HG02852 (cell line): ENCODE measurements around the gene UBQLN1.

Experiments used
- ATAC-seq: cut with Tn5 transposase; IDR thresholded peaks from one replicate; pipeline ENCODE4 v1.9.1; 2021; ENCODE audit warnings: mild to moderate bottlenecking, moderate library complexity; ENCODE audit not compliant: unreplicated experiment

Gene UBQLN1

DNA sequence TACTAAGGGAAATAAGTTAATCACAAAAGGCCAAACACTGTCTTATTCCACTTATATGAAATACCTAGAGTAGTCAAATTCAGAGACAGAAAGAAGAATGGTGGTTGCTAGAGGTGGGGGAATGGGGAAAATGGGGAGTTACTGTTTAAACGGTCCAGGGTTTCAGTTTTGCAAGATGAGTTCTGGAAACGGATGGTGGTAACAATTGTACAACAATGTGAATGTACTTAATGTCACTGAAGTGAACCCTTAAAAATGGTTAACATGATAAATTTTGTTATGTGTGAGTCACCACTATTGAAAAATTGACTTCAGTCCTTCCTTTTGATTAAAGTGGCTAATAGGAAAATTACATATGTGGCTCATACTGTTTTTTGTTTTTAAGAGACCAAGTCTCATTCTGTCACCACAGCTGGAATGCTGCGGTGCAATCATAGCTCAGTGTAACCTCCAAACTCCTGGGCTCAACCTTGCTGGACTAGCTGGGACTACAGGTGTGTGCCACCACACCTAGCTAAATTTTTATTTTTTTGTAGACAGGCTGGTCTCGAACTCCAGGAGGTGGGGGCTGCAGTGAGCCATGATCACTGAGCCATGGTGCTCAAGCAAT lies 8.7 kb downstream of the UBQLN1 start:
- peak; percentile 40 for ATAC-seq

DNA sequence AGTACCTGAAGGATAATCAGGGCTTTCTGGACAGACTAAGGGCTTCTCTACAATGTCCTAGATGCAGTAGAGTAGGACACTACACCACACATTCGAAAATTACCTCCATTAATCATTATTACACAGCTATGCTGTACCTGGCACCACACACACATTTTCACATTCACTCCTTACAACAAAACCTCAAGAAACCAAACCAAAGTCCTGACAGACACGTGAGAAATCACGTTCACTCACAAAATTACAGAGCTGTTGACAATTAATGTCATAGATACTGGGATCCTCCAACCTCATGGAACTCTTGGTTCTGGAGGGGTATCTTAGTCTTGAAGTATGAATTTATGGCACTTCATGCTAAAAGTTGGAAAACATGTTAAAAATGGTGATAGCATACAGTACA lies 16.3 kb downstream of the UBQLN1 start:
- no peak for ATAC-seq

DNA sequence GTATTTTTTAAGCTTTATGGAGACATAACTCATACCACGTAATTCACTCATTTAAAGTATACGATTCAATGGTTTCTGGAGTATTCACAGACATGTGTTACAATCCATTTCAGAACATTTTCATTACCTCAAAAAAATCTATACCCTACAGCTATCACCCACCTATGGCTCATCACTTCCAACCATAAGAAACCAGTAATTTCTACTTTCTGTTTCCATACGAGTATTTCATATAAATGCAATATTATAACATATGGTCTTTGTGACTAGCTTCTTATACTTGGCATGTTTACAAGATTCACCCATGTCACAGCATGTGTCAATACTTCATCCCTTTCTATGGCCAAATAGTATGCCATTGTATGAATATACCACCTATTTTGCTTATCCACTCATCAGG lies 18.8 kb downstream of the UBQLN1 start:
- no peak for ATAC-seq

DNA sequence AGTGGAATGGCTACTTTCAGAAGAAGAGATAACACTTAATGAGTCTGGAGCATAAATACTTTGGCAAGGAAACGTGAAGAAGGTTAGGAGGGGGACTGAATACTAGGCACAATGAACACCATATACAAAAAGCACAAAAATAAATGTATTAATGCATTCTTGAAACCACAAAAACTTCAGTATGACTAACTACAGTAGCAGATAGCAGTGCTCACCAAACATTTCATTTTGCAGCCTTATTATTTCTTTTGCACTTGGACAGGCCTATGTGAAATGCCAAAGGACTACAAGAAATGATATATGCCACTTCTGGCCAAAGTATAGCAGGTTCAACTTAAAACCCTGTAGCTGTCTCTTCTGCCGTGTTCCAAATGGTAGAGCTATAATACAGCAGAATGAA lies 26.3 kb downstream of the UBQLN1 start:
- no peak for ATAC-seq

DNA sequence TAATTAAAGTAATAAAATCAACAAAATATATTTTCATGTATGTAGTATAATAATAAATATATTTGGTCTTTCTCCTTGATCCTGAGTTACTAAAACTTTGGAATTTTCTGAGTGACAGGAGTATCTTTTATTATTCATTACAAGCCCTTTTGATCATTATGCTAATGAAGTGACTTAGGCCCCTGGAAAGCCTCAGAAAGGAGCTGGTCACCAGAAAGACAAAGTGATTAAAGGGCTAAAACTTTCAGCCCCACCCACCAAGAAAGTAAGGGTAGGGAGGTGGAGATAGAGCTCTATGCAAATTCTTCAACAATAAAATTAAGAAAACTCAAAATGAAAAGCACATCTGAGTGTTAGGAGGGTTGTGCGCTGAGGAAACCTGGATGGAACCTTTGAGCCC lies 27.5 kb downstream of the UBQLN1 start:
- ATAC-seq = no peak

DNA sequence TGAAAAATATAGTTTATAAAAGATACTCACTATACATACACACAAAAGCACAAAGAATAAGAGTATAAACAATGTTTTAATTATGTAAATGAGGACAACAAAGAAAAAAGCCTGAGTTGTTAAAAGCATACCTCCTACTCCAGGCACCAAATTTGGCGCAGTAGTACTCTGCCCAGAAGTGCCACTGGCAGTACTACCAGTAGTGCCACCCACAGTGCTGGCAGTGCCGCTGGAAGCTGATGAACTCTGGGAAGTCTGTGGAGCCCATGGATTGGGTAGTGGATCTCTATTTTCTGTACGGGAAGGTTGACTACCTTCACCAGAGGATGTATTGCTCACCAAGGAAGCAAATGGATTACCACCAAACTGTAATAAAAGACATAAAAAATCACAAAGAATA lies 30.2 kb downstream of the UBQLN1 start:
- no peak for ATAC-seq

DNA sequence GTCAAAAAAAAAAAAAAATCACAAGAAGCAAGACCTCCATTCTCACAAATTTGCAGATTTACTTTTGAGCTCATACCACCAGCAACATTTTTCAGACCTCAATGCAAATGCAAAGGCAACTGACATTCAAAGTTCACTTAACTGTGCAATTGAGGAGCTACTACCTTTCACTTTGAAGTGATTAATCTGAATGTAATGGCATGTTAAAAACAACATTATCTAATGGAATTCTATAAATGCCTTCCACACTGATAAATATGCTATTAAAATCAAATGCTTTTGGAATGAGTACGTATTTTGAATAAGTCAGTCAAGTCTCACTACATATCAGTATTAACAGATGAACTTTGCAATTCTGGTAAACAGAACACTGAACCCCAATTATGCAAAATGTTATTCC lies 32.3 kb downstream of the UBQLN1 start:
- ATAC-seq = no peak

DNA sequence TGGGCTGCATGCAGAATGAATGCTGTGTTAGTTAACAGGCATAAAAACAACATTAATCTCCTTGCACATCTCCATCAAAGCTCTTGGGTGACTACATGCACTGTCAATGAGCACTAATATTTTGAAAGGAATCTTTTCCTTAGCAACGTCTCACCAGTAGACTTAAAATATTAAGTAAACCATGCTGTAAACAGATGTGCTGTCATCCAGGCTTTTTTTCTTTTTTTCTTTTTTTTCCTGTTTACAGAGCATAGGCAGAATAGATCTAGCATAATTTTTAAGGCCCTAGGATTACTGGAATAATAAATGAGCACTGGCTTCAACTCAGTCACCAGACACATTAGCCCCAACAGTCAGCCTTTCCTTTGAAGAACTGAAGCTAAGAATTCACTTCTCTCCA lies 36.3 kb downstream of the UBQLN1 start:
- no peak for ATAC-seq

DNA sequence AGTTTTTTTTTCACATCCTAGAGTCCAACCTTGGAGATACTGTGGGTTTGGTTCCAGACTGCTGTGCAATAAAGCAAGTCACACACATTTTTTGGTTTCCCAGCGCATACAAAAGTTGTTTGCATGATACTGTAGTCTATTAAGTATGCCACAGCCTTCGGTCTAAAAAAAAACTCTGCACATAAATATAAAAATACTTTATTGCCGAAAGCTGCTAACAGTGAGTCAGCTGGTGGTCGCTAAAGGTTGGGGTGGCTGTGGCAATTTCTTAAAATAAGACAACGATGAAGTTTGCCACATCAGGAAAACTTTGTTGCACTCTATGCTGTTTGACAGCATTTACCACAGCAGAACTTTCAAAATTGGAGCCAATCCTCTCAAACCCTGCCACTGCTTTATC lies 37.4 kb downstream of the UBQLN1 start:
- ATAC-seq = no peak

DNA sequence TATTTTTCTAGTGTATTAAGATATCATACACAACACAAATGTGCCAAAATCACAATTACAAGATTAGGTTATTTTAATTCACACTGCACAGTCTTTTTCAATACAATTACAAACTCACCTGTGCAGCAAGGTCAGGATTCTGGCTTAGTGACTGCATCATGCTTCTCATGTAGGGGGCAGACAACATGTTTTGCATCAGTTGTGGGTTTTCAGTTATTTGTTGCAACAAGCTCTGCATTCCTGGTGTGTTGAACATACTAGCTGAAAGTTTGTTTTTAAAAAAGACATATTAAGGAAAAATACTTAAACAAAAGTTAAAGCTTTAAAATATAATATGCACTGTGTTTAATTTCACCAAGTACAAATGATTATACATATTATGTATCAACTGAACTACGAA lies 38.7 kb downstream of the UBQLN1 start:
- no peak for ATAC-seq

DNA sequence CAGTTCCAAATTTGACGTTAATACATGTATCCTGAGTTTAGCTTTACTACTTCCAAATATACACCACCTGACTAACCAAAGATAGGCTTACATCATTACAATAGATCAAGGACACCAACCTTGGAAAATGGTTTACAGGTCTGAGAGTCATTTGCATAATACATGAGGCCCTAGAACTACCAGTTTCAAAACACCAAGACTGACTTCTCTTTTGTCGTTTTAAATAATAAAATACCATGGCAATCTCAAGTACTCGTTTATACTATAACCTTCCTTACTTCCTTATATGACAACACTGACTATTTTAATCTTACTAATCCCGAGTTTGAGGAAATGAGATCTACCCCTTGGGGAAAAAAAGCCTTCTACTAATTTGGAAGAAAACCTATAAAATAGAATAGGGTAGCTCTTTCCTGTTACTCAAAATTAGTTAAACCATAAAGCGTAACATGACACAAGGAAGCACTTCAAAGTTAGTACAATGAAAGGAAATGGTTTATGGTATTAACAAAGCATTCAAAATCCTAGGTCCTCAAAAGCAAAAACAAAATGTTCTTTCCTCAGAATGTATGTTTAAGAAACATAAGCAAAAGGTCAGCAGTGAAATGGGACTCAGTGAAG lies 42.1 kb downstream of the UBQLN1 start:
- peak; percentile 85 for ATAC-seq

DNA sequence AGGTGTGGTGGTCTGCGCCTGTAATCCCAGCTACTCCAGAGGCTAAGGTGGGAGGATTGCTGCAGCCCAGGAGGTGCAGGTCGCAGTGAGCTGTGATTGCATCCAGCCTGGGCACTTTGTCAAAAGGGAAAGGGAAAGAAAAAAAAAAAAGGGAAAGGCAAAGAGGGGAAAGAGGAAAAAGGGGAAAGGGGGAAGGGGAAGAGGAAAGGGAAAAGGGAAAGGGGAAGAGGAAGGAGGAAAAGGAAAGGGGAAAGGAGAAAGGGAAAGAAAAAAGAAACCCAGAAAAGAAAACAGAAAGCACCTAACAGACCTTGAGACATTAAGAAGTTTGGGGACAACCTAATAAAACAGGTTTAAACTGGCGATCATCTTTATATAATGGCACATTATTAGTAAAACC lies 44.8 kb downstream of the UBQLN1 start:
- no peak for ATAC-seq

DNA sequence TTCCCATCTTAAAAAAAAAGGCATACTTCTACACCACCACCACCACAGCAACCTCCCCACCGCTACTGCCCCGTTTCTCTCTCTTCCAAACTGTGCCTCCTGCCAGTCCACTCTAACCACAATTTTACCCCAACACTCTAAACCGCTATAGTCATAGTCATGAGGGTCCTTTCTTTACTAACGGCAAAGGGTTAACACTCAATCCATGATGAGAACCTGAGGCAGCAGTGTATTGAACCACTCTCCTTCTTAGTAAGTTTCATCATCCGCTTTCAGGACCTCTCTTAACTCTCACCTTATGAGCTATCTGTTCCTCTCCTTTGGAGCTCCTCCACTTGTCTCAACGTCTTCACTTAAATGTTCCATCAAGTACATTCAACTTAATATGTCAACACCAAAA lies 50.8 kb downstream of the UBQLN1 start:
- no peak for ATAC-seq

DNA sequence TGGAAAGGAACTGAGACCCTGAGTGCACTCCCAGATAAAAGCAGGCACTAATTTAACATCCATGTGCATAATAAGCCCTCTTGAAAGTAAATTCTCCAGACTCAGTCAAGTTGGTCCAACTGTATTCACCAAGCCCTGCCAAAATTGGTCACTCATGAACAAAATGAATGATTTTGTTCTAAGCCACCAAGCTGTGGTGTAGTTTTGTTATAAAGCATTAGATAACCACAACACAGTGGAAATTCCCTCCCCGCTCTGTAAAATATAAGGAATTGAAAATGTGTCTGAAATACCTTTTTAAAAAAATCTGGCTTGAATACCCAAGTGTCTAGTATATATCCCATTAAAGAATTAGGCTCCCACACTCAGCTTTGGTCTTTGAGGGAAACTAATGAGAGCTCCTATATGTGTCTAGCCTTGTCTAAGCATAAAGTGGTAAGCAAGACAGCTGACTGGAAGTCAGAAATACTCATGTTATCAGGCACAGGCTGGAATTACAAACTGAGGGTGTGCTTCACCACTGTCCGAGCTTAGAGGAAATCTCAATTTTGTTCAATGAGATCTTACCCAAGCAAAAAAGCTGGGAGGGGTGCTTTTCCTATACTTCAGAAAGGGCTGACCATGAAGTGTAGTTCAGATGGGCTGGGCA lies 51.6 kb downstream of the UBQLN1 start:
- ATAC-seq = peak; percentile 65

DNA sequence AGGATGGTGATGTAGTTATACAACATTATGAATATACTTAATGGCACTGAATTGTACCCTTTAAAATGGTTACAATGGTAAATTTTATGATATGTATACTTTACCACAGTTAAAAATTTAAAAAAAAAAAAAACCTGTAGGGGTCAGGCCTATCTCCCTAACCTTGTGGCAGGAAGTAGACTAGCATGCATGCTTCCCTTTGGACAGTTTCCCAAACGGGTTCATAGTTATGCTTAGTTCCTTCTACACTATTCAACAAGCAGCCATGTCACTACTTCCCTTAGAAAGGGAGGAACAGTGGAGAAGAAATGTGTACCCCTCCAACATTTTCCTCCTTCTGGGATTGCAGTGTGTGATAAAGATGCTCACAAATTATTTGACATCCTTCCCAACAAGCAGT lies 52.3 kb downstream of the UBQLN1 start:
- ATAC-seq = no peak

DNA sequence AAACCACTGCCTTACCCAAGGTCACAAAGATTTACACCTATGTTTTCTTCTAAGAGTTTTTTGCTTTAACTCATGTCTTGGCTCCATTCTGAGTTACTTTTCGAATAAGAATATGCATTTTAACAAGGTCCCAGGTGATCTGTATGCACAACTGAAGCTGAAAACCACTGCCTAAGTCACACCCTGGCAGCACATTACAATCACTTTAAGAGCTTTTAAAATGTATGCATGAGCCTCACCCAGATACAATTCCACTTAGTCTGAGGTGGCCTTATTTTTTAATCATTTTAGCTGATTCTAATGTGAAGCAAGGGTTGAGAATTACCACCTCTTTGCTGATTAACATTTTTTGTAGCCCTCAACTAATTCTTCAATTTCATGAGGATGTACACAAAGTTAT lies 55.3 kb downstream of the UBQLN1 start:
- no peak for ATAC-seq

DNA sequence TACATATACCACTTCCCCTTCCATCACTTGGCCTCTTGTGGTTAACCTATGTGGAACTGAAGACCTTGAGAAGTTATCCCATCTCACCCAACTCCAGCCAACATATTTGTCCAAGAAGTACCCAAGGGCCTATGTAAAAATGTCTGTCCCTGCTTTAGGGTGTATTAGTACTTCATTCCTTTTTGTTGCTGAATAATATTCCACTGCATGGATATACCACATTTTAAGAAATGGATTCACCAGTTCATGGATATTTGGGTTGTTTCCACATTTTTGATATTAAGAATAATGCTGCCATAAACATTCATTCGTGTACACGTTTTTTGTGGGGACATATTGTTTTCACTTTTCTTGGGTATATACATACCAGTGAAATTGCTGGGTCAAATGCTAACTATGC lies 56.2 kb downstream of the UBQLN1 start:
- ATAC-seq = no peak

DNA sequence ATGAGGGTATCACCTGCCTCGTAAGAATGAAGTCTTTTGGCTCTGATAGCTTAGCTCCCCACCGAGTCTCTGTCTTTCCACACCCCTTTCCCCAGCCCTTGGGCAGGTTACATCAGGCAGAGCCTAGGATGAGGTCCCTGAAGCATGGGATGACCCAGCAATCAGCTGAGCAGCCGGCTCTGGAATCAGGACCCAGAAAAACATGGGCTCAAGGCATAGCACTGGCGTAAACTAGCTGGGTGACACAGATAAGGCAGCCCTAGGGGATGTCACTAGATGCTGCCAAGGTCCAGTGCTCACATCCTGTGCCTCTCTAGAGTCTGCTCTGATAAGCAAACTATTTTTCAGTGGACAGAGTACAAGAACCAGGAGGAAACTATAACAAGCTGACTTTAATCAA lies 58.2 kb downstream of the UBQLN1 start:
- ATAC-seq = no peak

DNA sequence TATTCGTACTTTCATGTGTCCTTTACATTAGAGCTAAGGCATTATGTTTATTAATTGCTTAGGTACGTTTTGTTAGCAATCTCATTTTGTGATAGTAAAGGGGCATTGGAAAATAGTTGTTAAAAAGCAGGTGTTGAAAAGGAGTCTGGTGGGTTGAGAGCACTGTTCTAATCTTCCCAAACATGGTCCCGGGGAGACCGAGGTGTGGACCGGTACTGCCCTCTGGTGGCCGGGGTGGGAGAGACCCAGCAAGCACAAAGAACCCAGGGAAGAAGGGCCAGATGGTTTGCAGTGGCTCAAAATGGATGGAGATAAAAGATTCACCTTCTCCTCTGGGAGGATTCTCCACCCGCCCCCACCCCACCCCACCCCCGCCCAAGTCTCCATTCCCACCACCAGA lies 58.7 kb downstream of the UBQLN1 start:
- ATAC-seq = no peak

DNA sequence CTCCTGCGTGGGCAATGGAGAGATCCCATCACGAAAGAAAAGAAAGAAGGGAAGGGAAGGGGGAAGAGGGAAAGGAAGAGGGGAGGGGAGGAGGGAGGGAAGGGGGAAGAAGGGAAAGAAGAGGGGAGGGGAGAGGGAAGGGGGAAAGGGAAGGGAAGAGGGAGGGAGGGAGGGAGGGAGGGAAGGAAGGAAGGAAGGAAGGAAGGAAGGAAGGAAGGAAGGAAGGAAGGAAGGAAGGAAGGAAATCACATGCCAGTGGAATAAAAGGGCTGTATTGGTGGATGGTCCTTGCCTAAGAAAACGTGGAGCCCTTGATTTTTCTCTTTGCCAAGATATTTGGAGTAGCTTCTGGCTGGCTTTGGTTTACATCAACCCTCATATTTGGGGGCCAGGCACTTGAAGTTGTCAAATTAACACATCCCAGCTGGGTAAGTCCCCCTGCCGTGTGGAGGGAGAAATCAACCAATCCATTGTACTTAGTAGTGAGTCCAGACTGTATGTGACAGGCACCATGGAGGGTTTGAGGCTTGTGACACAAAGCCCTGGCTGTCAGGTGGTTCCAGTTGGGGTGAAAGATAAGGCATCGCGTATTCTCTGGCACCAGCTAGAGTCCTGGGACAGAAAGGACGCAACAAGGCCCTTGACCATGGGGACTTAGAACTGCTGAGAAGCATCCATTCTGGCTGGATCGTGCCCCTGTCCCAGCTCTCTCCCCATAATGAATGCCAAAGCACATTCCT lies 61.1 kb downstream of the UBQLN1 start:
- no peak for ATAC-seq

DNA sequence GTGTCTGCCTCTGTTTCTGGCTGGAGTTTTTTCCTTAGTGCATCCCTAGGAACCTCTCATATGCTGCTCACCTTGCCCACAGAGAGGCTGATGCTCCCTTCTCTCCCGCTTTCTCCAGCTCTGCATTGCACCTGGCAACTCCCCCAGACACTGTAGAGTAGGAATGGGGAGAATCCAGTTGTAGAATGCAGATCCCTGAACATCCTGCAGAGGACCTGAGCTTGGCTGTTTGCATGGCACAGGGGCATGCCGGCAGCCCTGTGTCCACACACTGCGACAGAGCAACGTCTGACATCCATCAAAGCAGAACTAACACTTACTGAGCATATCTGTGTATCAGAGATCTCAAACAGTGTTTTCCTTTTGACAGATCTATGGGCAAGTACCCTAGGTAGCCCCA lies 65.0 kb downstream of the UBQLN1 start:
- ATAC-seq = no peak

DNA sequence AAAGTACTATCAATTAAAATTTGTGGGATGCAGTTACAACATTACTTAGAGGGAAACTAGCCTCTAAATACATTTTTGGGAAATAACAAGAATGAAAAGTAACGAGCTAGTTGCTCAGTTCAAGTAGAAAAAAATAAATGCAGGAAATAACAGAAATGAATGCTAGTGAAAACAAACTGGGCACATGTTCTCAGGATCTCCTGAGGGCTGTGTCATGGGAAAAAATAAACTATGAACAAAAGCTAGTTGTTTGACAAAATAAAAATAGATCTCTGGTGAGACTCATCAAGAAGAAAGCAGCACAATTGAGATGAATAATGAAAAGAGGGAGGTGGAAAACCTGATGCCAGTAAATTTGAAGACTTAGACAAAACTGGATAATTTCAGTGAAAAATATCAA lies 68.5 kb downstream of the UBQLN1 start:
- no peak for ATAC-seq
